SK-N-SH treated with all-trans-retinoic acid at 6 μM for 48 hours (cell line): ENCODE measurements around the gene BRI3.

Source experiments
- ATAC-seq: fragments of 200-7000 bp; cut with Tn5 transposase; 3 replicates; pipeline ENCODE4 v1.9.1; 2020; ENCODE audit warnings: mild to moderate bottlenecking, moderate library complexity
- ARNTL ChIP-seq: fragments of 450-650 bp; formaldehyde crosslinking; IDR thresholded peaks from 2 replicates; pipeline ENCODE4 v1.5.0; 2020; ENCODE audit warnings: low read depth, mild to moderate bottlenecking, moderate library complexity, borderline replicate concordance
- BACH2 ChIP-seq: fragments of 250-450 bp; sonication (Bioruptor Pico); IDR thresholded peaks from 2 replicates; pipeline ENCODE4 v1.9.0; 2021; ENCODE audit warnings: mild to moderate bottlenecking, borderline replicate concordance
- CSDC2 ChIP-seq: fragments of 250-450 bp; sonication (Bioruptor Pico); IDR thresholded peaks from 2 replicates; pipeline ENCODE4 v1.5.0; 2020; ENCODE audit warnings: mild to moderate bottlenecking, moderate library complexity
- ESRRG ChIP-seq: fragments of 250-450 bp; sonication (Bioruptor Pico); IDR thresholded peaks from 2 replicates; pipeline ENCODE4 v1.6.1; 2021; ENCODE audit warnings: mild to moderate bottlenecking
- GLIS3 ChIP-seq: fragments of 250-450 bp; sonication (Bioruptor Pico); IDR thresholded peaks from 2 replicates; pipeline ENCODE4 v1.5.0; 2020; ENCODE audit warnings: mild to moderate bottlenecking, moderate library complexity
- ISL1 ChIP-seq: fragments of 250-450 bp; sonication (Bioruptor Pico); IDR thresholded peaks from 2 replicates; pipeline ENCODE4 v2.1.2; 2022; ENCODE audit warnings: mild to moderate bottlenecking, moderate library complexity
- OSR1 ChIP-seq: fragments of 250-450 bp; sonication (Bioruptor Pico); IDR thresholded peaks from 2 replicates; pipeline ENCODE4 v1.8.0; 2022; ENCODE audit warnings: moderate library complexity, mild to moderate bottlenecking, inconsistent platforms
- PPARA ChIP-seq: fragments of 250-450 bp; sonication (Bioruptor Pico); IDR thresholded peaks from 2 replicates; pipeline ENCODE4 v1.5.0; 2020; ENCODE audit warnings: mild to moderate bottlenecking, borderline replicate concordance
- SNAI2 ChIP-seq: fragments of 250-450 bp; sonication (Bioruptor Pico); IDR thresholded peaks from 2 replicates; pipeline ENCODE4 v1.5.0; 2020; ENCODE audit warnings: mild to moderate bottlenecking, moderate library complexity
- TCF4 ChIP-seq: fragments of 250-450 bp; sonication (Bioruptor Pico); IDR thresholded peaks from 2 replicates; pipeline ENCODE4 v1.8.0; 2021; ENCODE audit warnings: mild to moderate bottlenecking, moderate library complexity, borderline replicate concordance
- TOX ChIP-seq: fragments of 250-450 bp; sonication (Bioruptor Pico); IDR thresholded peaks from 2 replicates; pipeline ENCODE4 v1.8.0; 2021; ENCODE audit warnings: mild to moderate bottlenecking, moderate library complexity, borderline replicate concordance
- ZC3H10 ChIP-seq: fragments of 250-450 bp; sonication (Bioruptor Pico); IDR thresholded peaks from 2 replicates; pipeline ENCODE4 v1.5.1; 2021; ENCODE audit warnings: mild to moderate bottlenecking, moderate library complexity
- ZFP3 ChIP-seq: fragments of 250-450 bp; sonication (Bioruptor Pico); IDR thresholded peaks from 2 replicates; pipeline ENCODE4 v1.5.0; 2020; ENCODE audit warnings: mild to moderate bottlenecking, moderate library complexity
- ZFP30 ChIP-seq: fragments of 450-650 bp; formaldehyde crosslinking; IDR thresholded peaks from 2 replicates; pipeline ENCODE4 v1.5.0; 2022; ENCODE audit warnings: mild to moderate bottlenecking, moderate library complexity
- ZNF565 ChIP-seq: fragments of 450-650 bp; formaldehyde crosslinking; conservative IDR thresholded peaks from 2 replicates; pipeline ENCODE4 v1.5.0; 2020; ENCODE audit warnings: low read depth, mild to moderate bottlenecking, moderate library complexity
- ZNF70 ChIP-seq: fragments of 450-650 bp; formaldehyde crosslinking; IDR thresholded peaks from 2 replicates; pipeline ENCODE4 v1.5.0; 2020; ENCODE audit warnings: mild to moderate bottlenecking, moderate library complexity
- ZNF8 ChIP-seq: fragments of 450-650 bp; formaldehyde crosslinking; IDR thresholded peaks from 2 replicates; pipeline ENCODE4 v1.5.0; 2020; ENCODE audit warnings: mild to moderate bottlenecking, moderate library complexity
- TF ChIP-seq, protein P1 (sequence below): fragments of 250-450 bp; sonication (Bioruptor Pico); IDR thresholded peaks from 2 replicates; pipeline ENCODE4 v1.8.0; 2021; ENCODE audit warnings: low read depth, mild to moderate bottlenecking, moderate library complexity, borderline replicate concordance
- TF ChIP-seq, protein P2 (sequence below): fragments of 250-450 bp; sonication (Bioruptor Pico); IDR thresholded peaks from 2 replicates; pipeline ENCODE4 v1.5.1; 2021; ENCODE audit warnings: mild to moderate bottlenecking, moderate library complexity
- TF ChIP-seq, protein P3 (sequence below): fragments of 250-450 bp; sonication (Bioruptor Pico); IDR thresholded peaks from 2 replicates; pipeline ENCODE4 v1.8.0; 2020; ENCODE audit warnings: mild to moderate bottlenecking, moderate library complexity, borderline replicate concordance
- TF ChIP-seq, protein P4 (sequence below): fragments of 250-450 bp; sonication (Bioruptor Pico); IDR thresholded peaks from 2 replicates; pipeline ENCODE4 v1.5.0; 2020; ENCODE audit warnings: mild to moderate bottlenecking, moderate library complexity
- TF ChIP-seq, protein P5 (sequence below): fragments of 250-450 bp; sonication (Bioruptor Pico); IDR thresholded peaks from 2 replicates; pipeline ENCODE4 v1.5.1; 2020; ENCODE audit warnings: low read depth, mild to moderate bottlenecking, moderate library complexity

Gene BRI3

DNA sequence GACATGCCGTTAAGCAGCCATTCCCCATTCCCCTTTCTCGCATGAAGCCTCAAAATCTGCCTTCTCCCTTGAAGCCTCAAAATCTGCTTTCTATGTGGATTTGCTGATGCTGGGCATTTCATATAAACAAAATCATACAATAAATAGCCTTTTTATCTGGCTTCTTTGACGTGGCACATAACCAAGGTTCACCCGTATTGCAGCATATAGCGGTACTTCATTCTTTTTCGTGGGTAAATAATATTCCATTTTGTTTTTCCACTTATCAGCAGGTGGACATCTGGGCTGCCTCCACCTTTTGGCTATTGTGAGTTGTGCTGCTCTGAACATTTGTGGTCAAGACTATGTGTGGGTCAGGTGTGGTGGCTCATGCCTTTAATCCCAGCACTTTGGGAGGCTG, 57.0 kb downstream of the BRI3 start (continued):
- TF ChIP-seq, protein P1, sequence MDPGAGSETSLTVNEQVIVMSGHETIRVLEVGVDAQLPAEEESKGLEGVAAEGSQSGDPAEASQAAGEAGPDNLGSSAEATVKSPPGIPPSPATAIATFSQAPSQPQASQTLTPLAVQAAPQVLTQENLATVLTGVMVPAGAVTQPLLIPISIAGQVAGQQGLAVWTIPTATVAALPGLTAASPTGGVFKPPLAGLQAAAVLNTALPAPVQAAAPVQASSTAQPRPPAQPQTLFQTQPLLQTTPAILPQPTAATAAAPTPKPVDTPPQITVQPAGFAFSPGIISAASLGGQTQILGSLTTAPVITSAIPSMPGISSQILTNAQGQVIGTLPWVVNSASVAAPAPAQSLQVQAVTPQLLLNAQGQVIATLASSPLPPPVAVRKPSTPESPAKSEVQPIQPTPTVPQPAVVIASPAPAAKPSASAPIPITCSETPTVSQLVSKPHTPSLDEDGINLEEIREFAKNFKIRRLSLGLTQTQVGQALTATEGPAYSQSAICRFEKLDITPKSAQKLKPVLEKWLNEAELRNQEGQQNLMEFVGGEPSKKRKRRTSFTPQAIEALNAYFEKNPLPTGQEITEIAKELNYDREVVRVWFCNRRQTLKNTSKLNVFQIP (CRISPR knock-in tag) = no peak

DNA sequence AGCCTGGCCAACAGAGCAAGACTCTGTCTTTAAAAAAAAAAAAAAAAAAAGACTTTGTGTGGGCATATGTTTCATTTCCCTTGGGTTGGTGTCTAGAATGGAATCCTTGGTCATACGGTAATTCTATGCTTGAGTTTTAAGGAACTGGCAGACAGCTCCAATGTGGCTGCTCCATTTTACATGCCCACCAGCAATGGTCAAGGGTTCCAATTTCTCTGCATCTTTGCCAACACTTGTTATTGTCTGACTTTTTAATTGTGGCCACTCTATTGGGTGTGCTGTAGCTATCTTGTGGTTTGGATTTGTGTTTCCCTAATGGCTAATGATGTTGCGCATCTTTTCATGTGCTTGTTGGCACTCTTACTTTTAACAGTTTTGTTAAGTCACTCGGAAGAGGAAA, 57.6 kb downstream of the BRI3 start:
- TF ChIP-seq ESRRG (CRISPR knock-in tag) (no peak), ZC3H10 (CRISPR knock-in tag) (no peak), ZFP30 (CRISPR knock-in tag) (no peak), PPARA (CRISPR knock-in tag) (no peak), TCF4 (no peak), ARNTL (CRISPR knock-in tag) (no peak), GLIS3 (CRISPR knock-in tag) (no peak), TOX (CRISPR knock-in tag) (no peak), ZNF70 (no peak)
- TF ChIP-seq, protein P2, sequence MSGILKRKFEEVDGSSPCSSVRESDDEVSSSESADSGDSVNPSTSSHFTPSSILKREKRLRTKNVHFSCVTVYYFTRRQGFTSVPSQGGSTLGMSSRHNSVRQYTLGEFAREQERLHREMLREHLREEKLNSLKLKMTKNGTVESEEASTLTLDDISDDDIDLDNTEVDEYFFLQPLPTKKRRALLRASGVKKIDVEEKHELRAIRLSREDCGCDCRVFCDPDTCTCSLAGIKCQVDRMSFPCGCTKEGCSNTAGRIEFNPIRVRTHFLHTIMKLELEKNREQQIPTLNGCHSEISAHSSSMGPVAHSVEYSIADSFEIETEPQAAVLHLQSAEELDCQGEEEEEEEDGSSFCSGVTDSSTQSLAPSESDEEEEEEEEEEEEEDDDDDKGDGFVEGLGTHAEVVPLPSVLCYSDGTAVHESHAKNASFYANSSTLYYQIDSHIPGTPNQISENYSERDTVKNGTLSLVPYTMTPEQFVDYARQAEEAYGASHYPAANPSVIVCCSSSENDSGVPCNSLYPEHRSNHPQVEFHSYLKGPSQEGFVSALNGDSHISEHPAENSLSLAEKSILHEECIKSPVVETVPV (CRISPR knock-in tag) = no peak
- TF ChIP-seq, protein P3, sequence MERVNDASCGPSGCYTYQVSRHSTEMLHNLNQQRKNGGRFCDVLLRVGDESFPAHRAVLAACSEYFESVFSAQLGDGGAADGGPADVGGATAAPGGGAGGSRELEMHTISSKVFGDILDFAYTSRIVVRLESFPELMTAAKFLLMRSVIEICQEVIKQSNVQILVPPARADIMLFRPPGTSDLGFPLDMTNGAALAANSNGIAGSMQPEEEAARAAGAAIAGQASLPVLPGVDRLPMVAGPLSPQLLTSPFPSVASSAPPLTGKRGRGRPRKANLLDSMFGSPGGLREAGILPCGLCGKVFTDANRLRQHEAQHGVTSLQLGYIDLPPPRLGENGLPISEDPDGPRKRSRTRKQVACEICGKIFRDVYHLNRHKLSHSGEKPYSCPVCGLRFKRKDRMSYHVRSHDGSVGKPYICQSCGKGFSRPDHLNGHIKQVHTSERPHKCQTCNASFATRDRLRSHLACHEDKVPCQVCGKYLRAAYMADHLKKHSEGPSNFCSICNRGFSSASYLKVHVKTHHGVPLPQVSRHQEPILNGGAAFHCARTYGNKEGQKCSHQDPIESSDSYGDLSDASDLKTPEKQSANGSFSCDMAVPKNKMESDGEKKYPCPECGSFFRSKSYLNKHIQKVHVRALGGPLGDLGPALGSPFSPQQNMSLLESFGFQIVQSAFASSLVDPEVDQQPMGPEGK = no peak
- TF ChIP-seq, protein P4, sequence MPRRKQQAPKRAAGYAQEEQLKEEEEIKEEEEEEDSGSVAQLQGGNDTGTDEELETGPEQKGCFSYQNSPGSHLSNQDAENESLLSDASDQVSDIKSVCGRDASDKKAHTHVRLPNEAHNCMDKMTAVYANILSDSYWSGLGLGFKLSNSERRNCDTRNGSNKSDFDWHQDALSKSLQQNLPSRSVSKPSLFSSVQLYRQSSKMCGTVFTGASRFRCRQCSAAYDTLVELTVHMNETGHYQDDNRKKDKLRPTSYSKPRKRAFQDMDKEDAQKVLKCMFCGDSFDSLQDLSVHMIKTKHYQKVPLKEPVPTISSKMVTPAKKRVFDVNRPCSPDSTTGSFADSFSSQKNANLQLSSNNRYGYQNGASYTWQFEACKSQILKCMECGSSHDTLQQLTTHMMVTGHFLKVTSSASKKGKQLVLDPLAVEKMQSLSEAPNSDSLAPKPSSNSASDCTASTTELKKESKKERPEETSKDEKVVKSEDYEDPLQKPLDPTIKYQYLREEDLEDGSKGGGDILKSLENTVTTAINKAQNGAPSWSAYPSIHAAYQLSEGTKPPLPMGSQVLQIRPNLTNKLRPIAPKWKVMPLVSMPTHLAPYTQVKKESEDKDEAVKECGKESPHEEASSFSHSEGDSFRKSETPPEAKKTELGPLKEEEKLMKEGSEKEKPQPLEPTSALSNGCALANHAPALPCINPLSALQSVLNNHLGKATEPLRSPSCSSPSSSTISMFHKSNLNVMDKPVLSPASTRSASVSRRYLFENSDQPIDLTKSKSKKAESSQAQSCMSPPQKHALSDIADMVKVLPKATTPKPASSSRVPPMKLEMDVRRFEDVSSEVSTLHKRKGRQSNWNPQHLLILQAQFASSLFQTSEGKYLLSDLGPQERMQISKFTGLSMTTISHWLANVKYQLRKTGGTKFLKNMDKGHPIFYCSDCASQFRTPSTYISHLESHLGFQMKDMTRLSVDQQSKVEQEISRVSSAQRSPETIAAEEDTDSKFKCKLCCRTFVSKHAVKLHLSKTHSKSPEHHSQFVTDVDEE (CRISPR knock-in tag) = no peak
- ATAC-seq = no peak

DNA sequence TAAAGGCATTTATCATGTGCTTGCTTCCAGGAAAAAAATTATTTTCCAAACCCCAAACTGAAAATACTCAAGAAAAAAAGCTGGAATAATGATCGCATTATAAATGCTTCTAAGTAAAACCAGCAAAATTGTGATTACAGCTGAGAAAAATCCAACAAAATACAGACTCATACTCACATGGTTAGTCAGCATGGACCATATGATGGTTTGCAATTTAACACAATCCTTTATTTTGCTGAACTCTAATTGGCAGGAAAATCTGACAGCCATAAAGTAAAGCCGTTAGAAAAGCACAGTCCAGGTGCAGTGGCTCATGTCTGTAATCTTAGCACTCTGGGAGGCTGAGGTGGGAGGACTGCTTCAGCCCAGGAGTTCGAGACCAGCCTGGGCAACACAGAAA, 59.6 kb downstream of the BRI3 start:
- peak; percentile 65 for ATAC-seq
- TF ChIP-seq SNAI2 (CRISPR knock-in tag) (no peak), TOX (CRISPR knock-in tag) (no peak), OSR1 (CRISPR knock-in tag) (no peak), ZFP3 (CRISPR knock-in tag) (no peak), ZNF70 (no peak), GLIS3 (CRISPR knock-in tag) (no peak), ISL1 (CRISPR knock-in tag) (no peak), CSDC2 (no peak), BACH2 (no peak), ZNF565 (CRISPR knock-in tag) (no peak), ZNF8 (CRISPR knock-in tag) (no peak)
- TF ChIP-seq, protein P4 (CRISPR knock-in tag) = no peak
- TF ChIP-seq, protein P2 (CRISPR knock-in tag) = no peak
- TF ChIP-seq, protein P5, sequence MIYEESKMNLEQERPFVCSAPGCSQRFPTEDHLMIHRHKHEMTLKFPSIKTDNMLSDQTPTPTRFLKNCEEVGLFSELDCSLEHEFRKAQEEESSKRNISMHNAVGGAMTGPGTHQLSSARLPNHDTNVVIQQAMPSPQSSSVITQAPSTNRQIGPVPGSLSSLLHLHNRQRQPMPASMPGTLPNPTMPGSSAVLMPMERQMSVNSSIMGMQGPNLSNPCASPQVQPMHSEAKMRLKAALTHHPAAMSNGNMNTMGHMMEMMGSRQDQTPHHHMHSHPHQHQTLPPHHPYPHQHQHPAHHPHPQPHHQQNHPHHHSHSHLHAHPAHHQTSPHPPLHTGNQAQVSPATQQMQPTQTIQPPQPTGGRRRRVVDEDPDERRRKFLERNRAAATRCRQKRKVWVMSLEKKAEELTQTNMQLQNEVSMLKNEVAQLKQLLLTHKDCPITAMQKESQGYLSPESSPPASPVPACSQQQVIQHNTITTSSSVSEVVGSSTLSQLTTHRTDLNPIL = no peak
- TF ChIP-seq, protein P1 (CRISPR knock-in tag) = no peak
